ENCODE measurements around the gene CFAP43. TPM values are rescaled to one million over a fixed set of nuclear protein-coding genes. Genes with fewer than 3 reads are reported as not detected.

The CFAP43 gene
- total and polyA plus RNA-seq, 8 donors, result under 0.01 to 2.0 (median 0.25) TPM; not detected in 3

DNA sequence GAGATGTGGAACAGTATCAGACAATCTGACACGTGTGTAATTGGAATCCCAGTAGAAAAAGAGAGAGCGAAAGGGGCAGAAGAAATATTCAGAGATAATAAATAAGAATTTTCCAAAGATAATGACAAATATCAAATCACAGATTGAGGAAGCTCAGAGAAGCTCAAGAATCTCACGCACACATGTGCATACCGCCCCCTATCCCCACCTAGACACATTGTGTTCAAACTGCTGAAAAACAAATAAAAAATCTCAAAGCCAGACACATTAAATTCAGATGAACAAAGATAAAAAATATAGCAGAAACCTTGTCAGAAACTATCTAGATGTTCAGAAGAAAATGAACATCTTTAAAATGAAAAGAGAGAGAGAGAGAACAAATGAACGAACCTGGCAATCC, 92.9 kb downstream of the CFAP43 start:
- TF ChIP-seq, protein P1, sequence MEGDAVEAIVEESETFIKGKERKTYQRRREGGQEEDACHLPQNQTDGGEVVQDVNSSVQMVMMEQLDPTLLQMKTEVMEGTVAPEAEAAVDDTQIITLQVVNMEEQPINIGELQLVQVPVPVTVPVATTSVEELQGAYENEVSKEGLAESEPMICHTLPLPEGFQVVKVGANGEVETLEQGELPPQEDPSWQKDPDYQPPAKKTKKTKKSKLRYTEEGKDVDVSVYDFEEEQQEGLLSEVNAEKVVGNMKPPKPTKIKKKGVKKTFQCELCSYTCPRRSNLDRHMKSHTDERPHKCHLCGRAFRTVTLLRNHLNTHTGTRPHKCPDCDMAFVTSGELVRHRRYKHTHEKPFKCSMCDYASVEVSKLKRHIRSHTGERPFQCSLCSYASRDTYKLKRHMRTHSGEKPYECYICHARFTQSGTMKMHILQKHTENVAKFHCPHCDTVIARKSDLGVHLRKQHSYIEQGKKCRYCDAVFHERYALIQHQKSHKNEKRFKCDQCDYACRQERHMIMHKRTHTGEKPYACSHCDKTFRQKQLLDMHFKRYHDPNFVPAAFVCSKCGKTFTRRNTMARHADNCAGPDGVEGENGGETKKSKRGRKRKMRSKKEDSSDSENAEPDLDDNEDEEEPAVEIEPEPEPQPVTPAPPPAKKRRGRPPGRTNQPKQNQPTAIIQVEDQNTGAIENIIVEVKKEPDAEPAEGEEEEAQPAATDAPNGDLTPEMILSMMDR (IDR thresholded peaks at IDR 0.05), result no peak
- no peak for TF ChIP-seq POLR2AphosphoS5 (IDR thresholded peaks at IDR 0.05)
- WGBS, 5 donors, result 60 to 72% (median 65%) methylated on average over 5 of the region's 5 CpGs
- no peaks in the 10 kb centered on the region for H3K4me1 ChIP-seq
- intact Hi-C loops (cut with DNase I; ENCODE audit: low total_unique reads), result loop anchor here (10.0 kb wide), 1 partner anchor 86 kb away; no protein-coding TSS in a partner anchor
- no peak for DNase-seq
- H3K4me3 ChIP-seq, result no peak overlapping the region
- peaks cover 0 to 4% (median 0%) of the 10 kb centered on the region in 3 donors for H3K27me3 ChIP-seq
- H3K36me3 ChIP-seq, result no peaks in the 10 kb centered on the region
- no peaks in the 10 kb centered on the region for H3K9me3 ChIP-seq
- no peak overlapping the region for H3K27ac ChIP-seq

DNA sequence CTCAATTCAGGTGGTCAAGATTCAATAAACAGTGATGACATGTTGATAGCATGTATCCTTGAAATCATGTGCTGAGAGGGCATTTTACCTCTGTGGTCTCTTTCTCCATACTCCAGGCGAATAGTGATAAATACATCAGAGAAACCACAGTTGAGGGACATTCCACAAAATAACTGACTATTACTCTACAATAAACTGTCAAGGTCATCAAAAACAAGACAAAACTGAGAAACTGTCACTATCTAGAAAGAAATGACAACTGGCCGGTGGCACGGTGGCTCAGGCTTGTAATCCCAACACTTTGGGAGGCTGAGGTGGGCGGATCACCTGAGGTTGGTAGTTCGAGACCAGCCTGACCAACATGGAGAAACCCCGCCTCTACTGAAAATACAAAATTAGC, 94.0 kb downstream of the CFAP43 start:
- WGBS, 5 donors, result 91 to 94% (median 93%) methylated on average over 6 of the region's 6 CpGs
- intact Hi-C loops (cut with DNase I; ENCODE audit: low total_unique reads), result loop anchor here (10.0 kb wide), 1 partner anchor 87 kb away; no protein-coding TSS in a partner anchor
- H3K27ac ChIP-seq, result no peak overlapping the region
- no peaks in the 10 kb centered on the region for H3K36me3 ChIP-seq
- H3K9me3 ChIP-seq, result no peaks in the 10 kb centered on the region
- no peak for DNase-seq
- peaks cover 0 to 8% (median 0%) of the 10 kb centered on the region in 3 donors for H3K27me3 ChIP-seq
- TF ChIP-seq, protein P1 (IDR thresholded peaks at IDR 0.05), result no peak
- TF ChIP-seq POLR2A (IDR thresholded peaks at IDR 0.05), result no peak
- no peak for TF ChIP-seq POLR2AphosphoS5 (IDR thresholded peaks at IDR 0.05)
- TF ChIP-seq EP300 (IDR thresholded peaks at IDR 0.05), result no peak
- no peak overlapping the region for H3K4me3 ChIP-seq
- no peaks in the 10 kb centered on the region for H3K4me1 ChIP-seq

DNA sequence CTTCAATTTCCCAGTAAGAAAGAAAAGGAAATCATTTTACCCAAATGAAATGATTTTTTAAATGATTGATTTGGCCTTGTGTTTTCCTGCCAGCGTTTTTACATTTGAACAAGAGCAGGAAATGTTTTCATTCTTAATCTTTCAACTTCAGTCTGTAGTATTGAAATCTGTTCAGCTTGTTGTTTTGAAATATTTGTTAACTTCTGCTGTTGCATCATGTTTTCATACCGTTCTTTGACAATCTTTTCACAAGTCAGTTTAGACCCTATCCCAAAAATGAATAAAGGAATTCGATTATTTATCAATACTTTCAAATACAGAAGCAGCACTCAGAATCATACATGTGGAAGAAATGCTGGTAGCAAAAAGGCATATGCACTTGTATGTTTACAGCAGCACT, 102.1 kb downstream of the CFAP43 start:
- Histone ChIP-seq H3K27ac (no peak overlapping the region), H3K4me3 (no peak overlapping the region), H3K4me1 (no peaks in the 10 kb centered on the region), H3K27me3 (peaks cover 0 to 5% (median 0%) of the 10 kb centered on the region in 3 donors), H3K36me3 (peaks cover 6 to 10% (median 7%) of the 10 kb centered on the region in 4 donors), H3K9me3 (no peaks in the 10 kb centered on the region)
- intact Hi-C loops (cut with DNase I; ENCODE audit: low total_unique reads), result loop anchor here (10.0 kb wide), 1 partner anchor 95 kb away; no protein-coding TSS in a partner anchor
- TF ChIP-seq POLR2A (IDR thresholded peaks at IDR 0.05) (no peak), POLR2AphosphoS5 (IDR thresholded peaks at IDR 0.05) (no peak), EP300 (IDR thresholded peaks at IDR 0.05) (no peak)
- TF ChIP-seq, protein P1 (IDR thresholded peaks at IDR 0.05), result no peak
- DNase-seq, result no peak
- 50 to 57% (median 54%) methylated on average over 3 of the region's 3 CpGs for WGBS, 5 donors

DNA sequence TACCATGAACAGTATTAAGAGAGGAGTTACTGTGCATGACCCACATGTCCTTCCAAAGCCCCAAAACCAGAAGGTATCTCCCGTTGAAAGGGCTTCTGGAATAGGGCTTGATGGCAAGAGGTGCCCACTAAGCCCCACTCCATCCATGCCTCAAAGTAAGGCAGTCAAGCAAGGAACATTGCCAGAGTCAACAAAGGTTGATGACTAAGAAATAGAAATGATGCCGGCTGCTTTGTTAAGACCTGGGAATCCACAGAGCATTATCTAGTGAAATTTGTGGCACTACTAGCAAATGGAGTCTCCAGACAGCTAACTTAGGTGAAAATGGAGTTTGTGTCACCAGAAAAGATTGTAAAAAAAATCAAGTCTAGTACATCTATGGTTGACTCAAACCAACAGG, 104.0 kb downstream of the CFAP43 start:
- no peaks in the 10 kb centered on the region for H3K27me3 ChIP-seq
- WGBS, 5 donors, result 56 to 78% (median 66%) methylated on average over 2 of the region's 2 CpGs

DNA sequence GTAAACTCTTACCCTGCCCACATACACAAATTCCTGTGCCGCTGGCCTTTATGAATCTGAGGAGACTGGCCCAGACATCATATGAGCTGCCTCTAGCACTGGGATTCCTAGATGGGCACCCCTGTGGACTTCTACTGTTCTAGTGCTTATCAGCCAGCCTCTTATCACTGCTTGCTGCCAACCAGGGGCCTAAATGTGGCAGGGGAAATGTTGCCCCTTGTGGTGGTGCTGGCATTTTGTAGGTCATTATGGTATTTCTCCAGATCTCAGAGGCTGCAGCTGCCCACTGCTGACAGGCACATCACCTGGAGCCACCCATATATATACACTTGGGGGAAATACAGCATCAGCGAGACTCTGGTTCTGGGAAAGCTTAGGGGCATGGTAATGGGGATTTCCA, 104.8 kb downstream of the CFAP43 start:
- intact Hi-C loops (cut with DNase I; ENCODE audit: low total_unique reads), result no loop called here
- H3K27me3 ChIP-seq, result no peaks in the 10 kb centered on the region
- H3K4me1 ChIP-seq, result peaks cover 0 to 12% (median 6%) of the 10 kb centered on the region in 4 donors
- 72 to 85% (median 83%) methylated on average over 2 of the region's 2 CpGs for WGBS, 5 donors
- no peak overlapping the region for H3K27ac ChIP-seq
- TF ChIP-seq EP300 (IDR thresholded peaks at IDR 0.05), result no peak
- no peak for TF ChIP-seq POLR2A (IDR thresholded peaks at IDR 0.05)
- TF ChIP-seq, protein P1 (IDR thresholded peaks at IDR 0.05), result no peak
- TF ChIP-seq POLR2AphosphoS5 (IDR thresholded peaks at IDR 0.05), result no peak
- no peak overlapping the region for H3K4me3 ChIP-seq
- H3K36me3 ChIP-seq, result peaks cover 6 to 10% (median 7%) of the 10 kb centered on the region in 4 donors
- no peaks in the 10 kb centered on the region for H3K9me3 ChIP-seq
- DNase-seq, result peak in 1 of 2 donors; percentile 47

More for the DNA sequence above, 104.0 kb downstream of the CFAP43 start:
- no peak for TF ChIP-seq POLR2AphosphoS5 (IDR thresholded peaks at IDR 0.05)
- TF ChIP-seq EP300 (IDR thresholded peaks at IDR 0.05), result no peak
- no peaks in the 10 kb centered on the region for H3K9me3 ChIP-seq
- peaks cover 0 to 4% (median under 1%) of the 10 kb centered on the region in 4 donors for H3K4me1 ChIP-seq
- DNase-seq, result no peak
- H3K4me3 ChIP-seq, result no peak overlapping the region
- peaks cover 6 to 10% (median 7%) of the 10 kb centered on the region in 4 donors for H3K36me3 ChIP-seq
- H3K27ac ChIP-seq, result no peak overlapping the region
- intact Hi-C loops (cut with DNase I; ENCODE audit: low total_unique reads), result no loop called here
